DND-41 (cell line): Measurements from ENCODE around the gene GCNT3.

ENCODE experiments used
- CTCF ChIP-seq: IDR thresholded peaks from 2 replicates; pipeline ENCODE4 v1.5.1; 2012; ENCODE audit warnings: borderline replicate concordance, low read length, moderate library complexity, mild to moderate bottlenecking; ENCODE audit not compliant: poor library complexity, severe bottlenecking; ENCODE audit errors: extremely low read depth
- EZH2 ChIP-seq: IDR thresholded peaks from 3 replicates; pipeline ENCODE4 v1.6.1; 2012; ENCODE audit warnings: borderline replicate concordance, low read depth, mild to moderate bottlenecking, moderate library complexity, low read length, inconsistent platforms; ENCODE audit not compliant: severe bottlenecking

- TF ChIP-seq CTCF: no peak
- no peak for TF ChIP-seq EZH2
Observed at GRCh38 chr15:59594991-59595390, 16.6 kb upstream of the GCNT3 start.
